IgD-negative memory B cell (primary cell): ENCODE results near the gene TPSG1. TPM values are rescaled to one million over a fixed set of nuclear protein-coding genes. Genes with fewer than 3 reads are reported as not detected.
"Not testable (repeated sequence)": the region's sequence is repeated elsewhere in the genome, so short reads cannot be mapped to it uniquely, and the experiment has no call there.

Source experiments
- H3K27ac Mint-ChIP-seq, 3 donors: one replicate each; pipeline ENCODE4 v1.8.0; 2020 to 2022; ENCODE audit warnings: mild to moderate bottlenecking in 3 of 3, mixed read lengths in 3 of 3, moderate library complexity in 1 of 3
- H3K27me3 Mint-ChIP-seq: one replicate; pipeline ENCODE4 v1.8.0; 2021; ENCODE audit warnings: mixed read lengths
- H3K36me3 Mint-ChIP-seq: one replicate; pipeline ENCODE4 v1.8.0; 2020; ENCODE audit warnings: mild to moderate bottlenecking, mixed read lengths
- H3K4me1 Mint-ChIP-seq, 3 donors: one replicate each; pipeline ENCODE4 v1.8.0; 2020 to 2022; ENCODE audit warnings: mixed read lengths in 3 of 3, mild to moderate bottlenecking in 1 of 3
- H3K4me3 Mint-ChIP-seq, 4 donors: one replicate each; pipeline ENCODE4 v1.8.0; 2020 to 2022; ENCODE audit warnings: mild to moderate bottlenecking in 4 of 4, mixed read lengths in 4 of 4, moderate library complexity in 3 of 4
- H3K9me3 Mint-ChIP-seq, 3 donors: one replicate each; pipeline ENCODE4 v1.8.0; 2020 to 2021; ENCODE audit warnings: mixed read lengths in 3 of 3, mild to moderate bottlenecking in 1 of 3
- polyA plus RNA-seq: library from polyadenylated mRNA; unstranded; fragments of 300-500 nt; fragmentation: Illumina TruSeq; gene quantifications from one replicate; pipeline ENCODE4 v1.2.3, GENCODE V29; 2021

TPSG1 gene
- polyA plus RNA-seq, 1 donor from 2014 or later: not detected

DNA sequence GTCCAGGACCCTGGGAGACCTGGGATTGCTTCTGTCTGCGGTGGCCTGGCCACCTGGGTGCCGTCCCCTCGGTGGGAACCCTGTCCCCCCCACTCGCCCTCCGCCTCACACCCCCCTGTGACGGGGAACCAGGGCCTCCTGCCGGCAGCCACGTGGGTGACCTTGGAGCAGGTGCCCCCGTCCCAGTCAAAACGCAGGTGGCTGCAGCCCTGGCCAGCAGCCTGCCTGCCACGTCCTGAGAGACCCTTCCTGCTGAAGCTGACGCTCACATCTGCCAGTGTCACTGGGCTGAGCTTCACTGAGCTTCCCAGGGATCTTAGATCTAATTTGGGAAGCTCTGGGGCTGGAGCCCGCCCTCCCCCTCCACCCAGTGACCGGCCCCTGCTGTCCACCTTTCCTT lies 1.6 kb upstream of the TPSG1 start:
- not testable (repeated sequence) for H3K36me3 Mint-ChIP-seq, H3K4me1 Mint-ChIP-seq, H3K4me3 Mint-ChIP-seq, H3K27me3 Mint-ChIP-seq, H3K27ac Mint-ChIP-seq, H3K9me3 Mint-ChIP-seq

DNA sequence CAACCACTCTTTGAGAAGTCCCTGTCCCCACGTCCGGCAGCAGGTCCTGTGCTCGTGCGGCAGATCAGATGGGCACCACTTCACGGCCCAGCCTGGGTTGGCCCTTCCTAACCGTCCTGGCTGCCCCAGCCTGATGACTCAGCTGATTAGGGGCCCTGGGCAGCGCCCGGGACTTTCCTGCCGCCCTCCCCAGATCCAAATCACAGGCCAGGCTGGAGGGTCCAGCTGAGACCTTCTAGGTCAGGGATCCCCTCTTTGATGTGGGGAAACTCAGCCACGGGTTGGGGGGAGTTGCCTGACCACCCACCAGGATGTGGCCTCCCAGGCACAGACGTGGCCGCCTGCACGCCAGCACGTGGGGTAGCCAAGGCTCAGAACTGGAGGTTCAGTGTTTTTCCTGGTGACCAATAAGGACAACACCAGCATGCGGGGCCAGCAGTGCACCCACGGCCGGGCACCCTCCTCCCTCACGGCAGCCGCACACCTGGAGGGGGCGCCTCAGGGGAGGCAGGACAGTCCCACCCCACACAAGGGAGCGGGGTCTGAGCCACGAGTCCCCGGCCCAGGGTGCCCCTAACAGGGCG lies 752 bp upstream of the TPSG1 start:
- not testable (repeated sequence) for H3K27me3 Mint-ChIP-seq, H3K9me3 Mint-ChIP-seq, H3K4me3 Mint-ChIP-seq, H3K4me1 Mint-ChIP-seq, H3K36me3 Mint-ChIP-seq, H3K27ac Mint-ChIP-seq

GRCh38 chr16:1224558-1224957 lies 510 bp downstream of the TPSG1 start:
- H3K27me3 Mint-ChIP-seq: peaks cover 3% of the 10 kb centered on the region
- H3K4me1 Mint-ChIP-seq: no peaks in the 10 kb centered on the region
- no peak overlapping the region for H3K27ac Mint-ChIP-seq
- no peaks in the 10 kb centered on the region for H3K36me3 Mint-ChIP-seq
- H3K4me3 Mint-ChIP-seq: no peak overlapping the region
- no peaks in the 10 kb centered on the region for H3K9me3 Mint-ChIP-seq

DNA sequence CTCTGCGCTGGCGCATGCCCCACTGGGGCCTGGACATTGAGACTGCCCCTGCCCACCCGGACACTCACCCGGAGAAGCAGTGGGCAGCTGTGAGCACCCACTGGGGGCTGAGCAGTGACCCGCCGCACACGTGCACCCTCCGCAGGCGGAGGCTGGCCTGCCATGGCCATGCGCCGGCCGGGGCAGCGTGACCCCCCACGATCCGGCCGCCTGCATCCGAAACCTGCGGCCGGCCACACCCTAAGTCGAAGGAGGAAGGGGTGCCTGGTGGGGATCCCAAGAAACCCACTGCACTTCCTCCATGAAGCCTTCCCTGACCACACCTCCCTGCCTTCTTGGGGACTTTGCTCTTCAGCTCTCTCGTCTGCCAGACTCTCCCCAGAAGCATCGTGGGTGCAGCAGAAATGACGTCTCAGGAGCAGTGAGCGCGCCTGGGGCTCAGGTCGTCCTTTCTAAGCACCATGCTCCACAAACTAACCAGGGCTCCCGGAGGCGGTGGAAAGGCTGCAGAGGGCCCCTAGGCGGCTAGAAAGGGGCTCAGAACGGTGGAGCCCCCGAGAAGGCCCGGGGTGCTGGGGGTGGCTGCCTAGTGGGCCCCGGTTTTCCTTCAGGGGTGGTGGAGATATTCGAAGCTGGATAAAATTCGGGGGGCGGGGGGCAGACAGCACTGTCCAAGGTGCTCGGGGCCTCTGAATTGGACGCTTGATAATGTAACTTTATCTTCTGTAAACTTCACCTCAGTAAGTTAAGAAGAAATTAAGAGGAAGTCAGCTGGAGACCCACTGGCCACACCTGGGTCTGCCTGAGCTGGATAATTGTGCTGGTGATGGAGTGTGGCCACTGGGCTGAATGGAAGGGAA lies 1.5 kb downstream of the TPSG1 start:
- Mint-ChIP-seq H3K4me3 (no peak overlapping the region), H3K4me1 (no peaks in the 10 kb centered on the region), H3K27ac (no peak overlapping the region), H3K9me3 (no peaks in the 10 kb centered on the region), H3K27me3 (peaks cover 3% of the 10 kb centered on the region), H3K36me3 (no peaks in the 10 kb centered on the region)

GRCh38 chr16:1222553-1223354 lies 2.3 kb downstream of the TPSG1 start:
- no peaks in the 10 kb centered on the region for H3K4me1 Mint-ChIP-seq
- H3K36me3 Mint-ChIP-seq: no peaks in the 10 kb centered on the region
- H3K27me3 Mint-ChIP-seq: peaks cover 3% of the 10 kb centered on the region
- no peaks in the 10 kb centered on the region for H3K9me3 Mint-ChIP-seq
- H3K4me3 Mint-ChIP-seq: no peak overlapping the region
- no peak overlapping the region for H3K27ac Mint-ChIP-seq

GRCh38 chr16:1221628-1222552 lies 3.2 kb downstream of the TPSG1 start:
- Mint-ChIP-seq H3K36me3 (no peaks in the 10 kb centered on the region), H3K27me3 (peaks cover 3% of the 10 kb centered on the region), H3K4me3 (no peak overlapping the region), H3K27ac (no peak overlapping the region), H3K4me1 (no peaks in the 10 kb centered on the region), H3K9me3 (no peaks in the 10 kb centered on the region)

GRCh38 chr16:1220841-1221627 lies 4.0 kb downstream of the TPSG1 start:
- H3K27me3 Mint-ChIP-seq: peaks cover 3% of the 10 kb centered on the region

GRCh38 chr16:1220098-1220728 lies 4.9 kb downstream of the TPSG1 start:
- peaks cover 3% of the 10 kb centered on the region for H3K27me3 Mint-ChIP-seq
- H3K4me1 Mint-ChIP-seq: no peaks in the 10 kb centered on the region
- no peaks in the 10 kb centered on the region for H3K9me3 Mint-ChIP-seq
- no peak overlapping the region for H3K4me3 Mint-ChIP-seq
- H3K27ac Mint-ChIP-seq: no peak overlapping the region
- H3K36me3 Mint-ChIP-seq: no peaks in the 10 kb centered on the region

More at GRCh38 chr16:1220841-1221627, 4.0 kb downstream of the TPSG1 start:
- H3K4me3 Mint-ChIP-seq: no peak overlapping the region
- H3K27ac Mint-ChIP-seq: no peak overlapping the region
- no peaks in the 10 kb centered on the region for H3K9me3 Mint-ChIP-seq
- no peaks in the 10 kb centered on the region for H3K4me1 Mint-ChIP-seq
- H3K36me3 Mint-ChIP-seq: no peaks in the 10 kb centered on the region

DNA sequence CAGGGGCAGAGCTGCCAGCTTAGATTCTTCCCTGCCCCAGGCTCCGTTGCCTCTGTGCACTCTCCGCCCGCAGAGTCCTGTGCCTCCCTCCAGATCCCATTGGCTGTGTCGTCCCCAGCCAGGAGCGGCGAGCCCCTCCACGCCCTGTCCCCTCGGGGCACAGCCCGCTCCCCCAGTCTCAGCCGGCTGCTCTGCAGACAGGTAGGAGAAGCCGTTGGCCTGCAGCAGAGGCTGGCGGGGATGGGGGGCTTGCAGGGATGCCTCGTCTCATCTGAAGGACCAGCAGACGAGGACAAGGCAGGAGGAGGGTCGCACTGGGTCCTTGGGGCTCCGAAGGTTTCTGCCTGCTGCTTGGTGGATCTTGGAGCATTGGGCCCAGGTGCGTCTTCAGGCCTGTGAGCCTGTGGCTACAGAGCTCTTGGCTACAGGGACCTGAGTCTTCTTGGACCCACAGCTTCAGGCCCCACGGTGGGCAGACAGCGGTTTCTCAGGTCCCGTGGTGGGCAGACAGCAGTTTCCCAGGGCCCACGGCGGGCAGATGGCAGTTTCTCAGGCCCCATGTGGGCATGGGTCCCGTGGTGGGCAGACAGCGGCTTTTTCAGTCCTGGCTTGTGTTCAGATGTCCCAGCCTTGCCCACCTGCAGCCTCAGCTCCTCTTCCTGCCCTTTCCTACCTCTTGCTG lies 6.0 kb downstream of the TPSG1 start:
- H3K4me3 Mint-ChIP-seq: no peak overlapping the region
- no peaks in the 10 kb centered on the region for H3K4me1 Mint-ChIP-seq
- H3K36me3 Mint-ChIP-seq: no peaks in the 10 kb centered on the region
- H3K9me3 Mint-ChIP-seq: no peaks in the 10 kb centered on the region
- H3K27me3 Mint-ChIP-seq: peaks cover 3% of the 10 kb centered on the region
- H3K27ac Mint-ChIP-seq: no peak overlapping the region

DNA sequence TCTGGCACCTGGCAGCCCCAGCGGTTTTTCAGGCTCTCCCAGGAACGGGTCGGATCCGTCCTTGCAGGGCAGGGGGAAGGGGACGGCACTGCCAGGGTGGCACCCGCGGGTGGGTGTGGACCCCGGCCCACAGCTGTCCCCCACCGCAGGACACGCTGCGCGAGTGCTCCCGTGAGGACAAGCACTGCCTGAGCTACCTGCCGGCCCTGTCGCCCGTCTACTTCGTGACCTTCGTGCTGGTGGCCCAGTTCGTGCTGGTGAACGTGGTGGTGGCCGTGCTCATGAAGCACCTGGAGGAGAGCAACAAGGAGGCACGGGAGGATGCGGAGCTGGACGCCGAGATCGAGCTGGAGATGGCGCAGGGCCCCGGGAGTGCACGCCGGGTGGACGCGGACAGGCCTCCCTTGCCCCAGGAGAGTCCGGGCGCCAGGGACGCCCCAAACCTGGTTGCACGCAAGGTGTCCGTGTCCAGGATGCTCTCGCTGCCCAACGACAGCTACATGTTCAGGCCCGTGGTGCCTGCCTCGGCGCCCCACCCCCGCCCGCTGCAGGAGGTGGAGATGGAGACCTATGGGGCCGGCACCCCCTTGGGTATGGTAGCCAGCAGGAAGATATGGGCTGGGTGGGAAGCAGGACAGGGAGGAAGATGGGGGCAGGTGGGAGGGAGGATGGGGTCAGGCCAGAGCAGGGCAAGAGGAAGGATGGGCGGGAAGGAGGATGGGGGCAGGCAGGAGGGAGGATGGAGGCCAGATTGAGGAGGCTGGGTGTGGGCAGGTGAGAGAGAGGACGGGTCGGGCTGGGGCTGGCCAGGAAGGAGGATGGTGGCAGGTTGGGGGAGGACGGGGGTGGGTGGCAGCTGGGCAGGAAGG lies 6.8 kb downstream of the TPSG1 start:
- peak overlapping the region in 1 of 4 donors; percentile 4 for H3K4me3 Mint-ChIP-seq
- H3K27ac Mint-ChIP-seq: no peak overlapping the region
- no peaks in the 10 kb centered on the region for H3K9me3 Mint-ChIP-seq
- H3K36me3 Mint-ChIP-seq: no peaks in the 10 kb centered on the region
- peaks cover 3% of the 10 kb centered on the region for H3K27me3 Mint-ChIP-seq
- H3K4me1 Mint-ChIP-seq: no peaks in the 10 kb centered on the region

DNA sequence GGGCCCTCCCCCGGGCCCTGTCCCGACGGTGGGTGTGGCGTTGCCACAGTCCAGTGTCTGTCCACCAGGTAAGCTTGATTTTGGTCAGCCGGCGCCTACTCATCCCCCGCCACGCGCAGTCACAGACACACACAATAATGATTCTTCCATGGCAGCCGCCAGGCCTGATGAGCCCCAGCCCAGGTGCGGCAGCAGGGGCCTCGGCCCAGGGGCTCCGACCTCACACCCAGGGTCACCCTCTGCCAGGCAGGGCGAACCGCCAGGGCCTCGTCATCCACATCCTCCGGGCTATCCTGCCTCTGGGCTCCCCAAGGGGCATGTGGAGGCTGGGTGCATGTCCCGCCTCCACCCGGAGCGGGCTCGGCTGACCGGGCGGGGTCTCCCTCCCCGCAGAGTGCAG lies 7.5 kb downstream of the TPSG1 start:
- no peaks in the 10 kb centered on the region for H3K36me3 Mint-ChIP-seq
- no peak overlapping the region for H3K4me3 Mint-ChIP-seq
- H3K27me3 Mint-ChIP-seq: peaks cover 3% of the 10 kb centered on the region

GRCh38 chr16:1216681-1217400 lies 8.2 kb downstream of the TPSG1 start:
- Mint-ChIP-seq H3K36me3 (no peaks in the 10 kb centered on the region), H3K4me1 (no peaks in the 10 kb centered on the region), H3K9me3 (no peaks in the 10 kb centered on the region), H3K27me3 (peaks cover 3% of the 10 kb centered on the region), H3K27ac (no peak overlapping the region), H3K4me3 (no peak overlapping the region)

More for the DNA sequence above, 7.5 kb downstream of the TPSG1 start:
- H3K27ac Mint-ChIP-seq: no peak overlapping the region
- no peaks in the 10 kb centered on the region for H3K4me1 Mint-ChIP-seq
- no peaks in the 10 kb centered on the region for H3K9me3 Mint-ChIP-seq
